HFF-Myc (cell line): ENCODE results near the gene ZFPM1.

Experiments
- DNase-seq: peaks from one replicate; pipeline ENCODE4 v3.0.0-alpha.2; 2011; ENCODE audit warnings: low read depth; ENCODE audit errors: extremely low read depth
- H3K4me3 ChIP-seq: replicated peaks from 2 replicates; pipeline ENCODE4 v1.5.1; 2011; ENCODE audit warnings: low read depth, mild to moderate bottlenecking, control low read depth, low read length
- CTCF ChIP-seq: IDR thresholded peaks from 2 replicates; pipeline ENCODE4 v1.5.1; 2012; ENCODE audit warnings: mild to moderate bottlenecking, low read depth, low read length, control low read depth; ENCODE audit errors: missing control alignments

Gene ZFPM1

GRCh38 chr16:88521674-88522073 is 68.6 kb downstream of the ZFPM1 start:
- no peak overlapping the region for H3K4me3 ChIP-seq
- no peak for DNase-seq
- TF ChIP-seq CTCF = no peak

GRCh38 chr16:88522276-88522949 is 69.3 kb downstream of the ZFPM1 start:
- DNase-seq = no peak
- TF ChIP-seq CTCF = no peak
- H3K4me3 ChIP-seq = no peak overlapping the region

GRCh38 chr16:88523309-88524161 is 70.5 kb downstream of the ZFPM1 start:
- TF ChIP-seq CTCF = no peak
- no peak overlapping the region for H3K4me3 ChIP-seq
- DNase-seq = no peak

- H3K4me3 ChIP-seq = no peak overlapping the region
- TF ChIP-seq CTCF = no peak
These were observed 71.3 kb downstream of the ZFPM1 start for GRCh38 chr16:88524274-88524972.

GRCh38 chr16:88524973-88525662 is 72.0 kb downstream of the ZFPM1 start:
- no peak for TF ChIP-seq CTCF
- no peak for DNase-seq

More at GRCh38 chr16:88524274-88524972, 71.3 kb downstream of the ZFPM1 start:
- no peak for DNase-seq

GRCh38 chr16:88525663-88525990 is 72.5 kb downstream of the ZFPM1 start:
- no peak for TF ChIP-seq CTCF
- no peak for DNase-seq
- H3K4me3 ChIP-seq = no peak overlapping the region

More at GRCh38 chr16:88524973-88525662, 72.0 kb downstream of the ZFPM1 start:
- no peak overlapping the region for H3K4me3 ChIP-seq
